H1 (cell line): ENCODE measurements around the gene ARHGAP26. TPM values are rescaled to one million over a fixed set of nuclear protein-coding genes. Genes with fewer than 3 reads are reported as not detected.

Source experiments
- CEBPB ChIP-seq: IDR thresholded peaks from 2 replicates; pipeline ENCODE4 v1.6.1; 2012; ENCODE audit warnings: low read depth, low read length
- CREB1 ChIP-seq: IDR thresholded peaks from 2 replicates; pipeline ENCODE4 v1.6.1; 2012; ENCODE audit warnings: inconsistent platforms
- EP300 ChIP-seq, 2 experiments: IDR thresholded peaks; 1 replicate in 1 of 2; 2 replicates in 1 of 2; pipeline ENCODE4 v1.6.1; 2011 to 2012; ENCODE audit warnings: low read depth in 2 of 2, low read length in 2 of 2, mild to moderate bottlenecking in 2 of 2, borderline replicate concordance in 1 of 2, inconsistent platforms in 1 of 2, moderate library complexity in 1 of 2
- SIRT6 ChIP-seq: IDR thresholded peaks from one replicate; pipeline ENCODE4 v1.7.1; 2012; ENCODE audit warnings: low read length, inconsistent platforms
- polyA plus RNA-seq, 7 experiments: library from polyadenylated mRNA; depleted of rRNA in 3 of 7; stranded (reverse) in 5 of 7; unstranded in 2 of 7; fragments of >200 nt in 5 of 7; fragments of 200-250 nt in 2 of 7; gene quantifications; 1 replicate in 5 of 7; 2 replicates in 1 of 7; 4 replicates in 1 of 7; pipeline versions ENCODE4 v1.2.1 to v1.2.3, GENCODE V29; 2011 to 2013; ENCODE audit warnings: missing spikeins in 2 of 7, mixed read lengths in 2 of 7
- total RNA-seq: library from RNA; stranded (reverse); fragmentation: NEBNext Ultra II Directional; extraction: Animal tissue kit (Norgen Biotek cat#: 25700); gene quantifications from 2 replicates; pipeline ENCODE4 v1.2.1, GENCODE V29; 2021

ARHGAP26 gene
- total and polyA plus RNA-seq, 2 of the 8 experiments (the other 6 are each of a cell fraction or from before 2014, with no cell fraction given), result 7.1 to 24.8 TPM

DNA sequence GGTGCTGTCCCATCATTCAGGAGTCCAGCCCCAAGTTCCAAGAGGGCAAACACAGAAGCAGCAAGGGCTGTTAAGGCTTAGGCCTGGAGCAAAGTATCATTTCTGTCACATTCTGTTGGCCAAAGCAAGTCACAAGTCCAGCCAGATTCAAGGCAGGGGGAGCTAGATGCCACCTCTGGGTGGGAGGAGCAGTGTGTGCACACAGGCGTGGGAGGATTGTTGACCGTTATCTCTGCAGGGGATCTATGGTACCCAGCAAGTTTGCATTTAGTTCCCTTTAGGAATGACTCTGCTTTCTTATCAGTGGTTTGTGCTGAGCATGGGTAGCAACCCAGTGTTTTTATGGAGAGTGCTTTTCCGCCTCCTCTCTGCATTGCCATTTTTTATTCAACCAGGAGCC is 354.4 kb downstream of the ARHGAP26 start (continued):
- TF ChIP-seq CREB1 (no peak), SIRT6 (no peak), EP300 (IDR thresholded peaks at IDR 0.05; ENCODE audit: borderline replicate concordance in 1 of 2, low read depth in 2 of 2, low read length in 2 of 2) (no peak), CEBPB (no peak)
